Activated CD4-positive, alpha-beta T cell treated with anti-CD3 and anti-CD28 coated beads for 24 hours (primary cell): ENCODE measurements around the gene BRINP1.
"Not testable (repeated sequence)": the region's sequence is repeated elsewhere in the genome, so short reads cannot be mapped to it uniquely, and the experiment has no call there.

Source experiments
- DNase-seq, 2 donors: peaks; one replicate each; pipeline ENCODE4 v3.0.0-alpha.2; 2020; ENCODE audit warnings: low read depth in 2 of 2

BRINP1 gene

DNA sequence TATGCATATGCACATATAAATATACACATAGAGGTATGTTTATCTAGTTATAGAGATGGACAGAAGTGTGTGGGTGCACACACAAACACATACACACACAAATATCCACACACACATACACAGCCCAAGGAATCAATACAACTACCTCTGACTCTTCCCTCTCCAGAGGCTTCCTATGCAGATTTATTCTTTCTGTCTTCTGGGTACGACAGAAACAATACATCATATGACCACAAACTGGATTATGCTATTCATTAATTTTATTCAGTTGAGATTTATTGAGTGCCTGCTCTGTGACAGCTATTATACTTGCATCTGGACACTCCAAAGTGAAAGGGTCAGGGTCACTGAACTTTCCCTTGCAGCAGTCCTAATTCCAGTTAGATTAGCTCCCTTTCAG lies 155.8 kb downstream of the BRINP1 start:
- DNase-seq = no peak

- no peak for DNase-seq
Measured at GRCh38 chr9:119197893-119198607, 171.2 kb downstream of the BRINP1 start.

DNA sequence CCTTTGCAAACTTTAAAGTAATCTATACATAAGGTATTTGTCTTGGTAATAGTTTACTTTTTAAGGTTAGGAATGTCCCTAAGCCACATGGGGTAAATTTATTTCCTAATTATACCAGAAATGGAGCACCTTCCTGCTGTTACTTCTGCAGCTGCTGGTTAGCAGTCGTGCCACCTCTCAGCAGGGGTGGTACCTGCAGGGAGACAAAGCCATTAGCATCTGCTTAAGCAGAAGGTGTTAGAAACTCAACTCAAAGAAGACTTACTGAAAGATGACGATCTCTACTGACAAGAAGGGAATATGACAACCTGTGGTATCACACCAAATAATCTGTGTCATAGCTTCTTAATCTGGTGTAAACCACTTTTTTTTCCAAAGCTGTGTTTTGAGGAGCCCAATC lies 173.7 kb downstream of the BRINP1 start:
- no peak for DNase-seq

- DNase-seq = no peak
Measured at GRCh38 chr9:119185298-119185697, 183.9 kb downstream of the BRINP1 start.

DNA sequence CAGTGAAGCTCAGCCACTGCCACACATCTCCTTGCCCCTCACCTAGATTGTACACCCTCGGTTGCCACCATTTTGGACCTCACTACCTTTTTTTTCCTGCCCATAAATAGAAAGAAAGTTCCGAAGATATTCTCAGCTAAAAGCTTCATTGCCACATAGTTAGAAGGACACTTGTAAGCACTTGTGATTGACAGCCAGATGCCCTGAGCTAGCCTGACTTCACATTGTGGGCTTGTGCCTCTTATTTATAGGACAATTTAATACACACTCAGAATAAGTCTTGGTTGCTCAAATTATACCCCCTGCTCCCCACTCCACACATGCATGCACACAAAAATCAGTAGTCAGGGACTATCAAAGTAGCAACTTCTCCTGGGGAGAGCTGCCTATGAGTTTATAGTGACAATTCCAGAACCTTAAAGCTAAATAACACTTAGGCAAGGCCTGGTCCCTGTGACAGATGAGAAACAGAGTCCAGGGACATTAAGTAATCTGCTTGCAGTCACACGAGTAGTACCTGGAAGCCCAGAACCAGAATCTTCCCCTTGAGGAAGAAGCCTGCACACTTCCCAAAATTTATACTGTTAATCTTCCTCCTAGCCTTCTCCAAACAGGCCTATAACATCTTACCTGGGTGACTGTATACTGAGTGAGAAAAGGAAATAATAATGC lies 184.8 kb downstream of the BRINP1 start:
- DNase-seq = no peak

- no peak for DNase-seq
Measured at GRCh38 chr9:119181561-119181960, 187.7 kb downstream of the BRINP1 start.

GRCh38 chr9:119180897-119181296 lies 188.3 kb downstream of the BRINP1 start:
- DNase-seq = no peak

DNA sequence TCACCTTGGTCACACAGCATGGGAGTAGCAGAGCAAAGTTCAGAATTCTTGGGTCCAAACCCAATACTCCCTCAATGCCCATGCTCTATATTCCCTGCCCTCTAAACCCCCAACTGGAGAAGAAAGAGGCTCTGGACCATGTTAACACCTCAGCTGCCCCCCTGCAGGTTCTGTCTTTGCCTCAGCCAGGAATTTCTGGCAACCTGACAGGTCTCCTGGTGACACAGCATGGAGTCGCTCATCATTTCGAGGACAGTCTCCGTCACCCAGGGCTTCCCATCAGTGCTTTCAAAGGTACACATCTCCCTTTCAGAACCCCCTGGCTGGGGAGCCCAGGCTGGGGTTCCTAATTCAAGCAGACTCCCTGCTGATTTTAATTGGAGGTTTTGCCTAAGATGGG lies 189.5 kb downstream of the BRINP1 start:
- DNase-seq = no peak

- DNase-seq = no peak
Measured at GRCh38 chr9:119177196-119177595, 192.0 kb downstream of the BRINP1 start.

DNA sequence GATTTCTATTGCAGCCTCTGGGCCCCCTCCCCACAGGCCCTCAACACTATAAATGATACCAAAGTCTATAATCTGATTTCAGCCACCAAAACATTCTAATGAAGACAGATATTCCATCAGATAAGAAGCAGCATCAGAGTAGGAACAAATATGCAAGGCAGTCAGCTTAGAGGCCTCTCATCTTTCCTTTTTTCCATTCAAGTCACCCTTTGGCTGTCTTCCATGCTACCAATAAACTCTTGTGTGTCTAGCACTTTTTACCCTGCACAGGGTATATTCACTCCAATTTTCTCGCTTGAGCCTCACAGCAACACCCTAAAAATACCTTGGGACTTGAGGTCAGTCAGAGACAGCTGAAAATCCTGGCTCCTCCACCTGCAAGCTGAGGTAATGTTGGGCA lies 193.7 kb downstream of the BRINP1 start:
- DNase-seq = no peak

GRCh38 chr9:119169222-119169621 lies 200.0 kb downstream of the BRINP1 start:
- not testable (repeated sequence) for DNase-seq

DNA sequence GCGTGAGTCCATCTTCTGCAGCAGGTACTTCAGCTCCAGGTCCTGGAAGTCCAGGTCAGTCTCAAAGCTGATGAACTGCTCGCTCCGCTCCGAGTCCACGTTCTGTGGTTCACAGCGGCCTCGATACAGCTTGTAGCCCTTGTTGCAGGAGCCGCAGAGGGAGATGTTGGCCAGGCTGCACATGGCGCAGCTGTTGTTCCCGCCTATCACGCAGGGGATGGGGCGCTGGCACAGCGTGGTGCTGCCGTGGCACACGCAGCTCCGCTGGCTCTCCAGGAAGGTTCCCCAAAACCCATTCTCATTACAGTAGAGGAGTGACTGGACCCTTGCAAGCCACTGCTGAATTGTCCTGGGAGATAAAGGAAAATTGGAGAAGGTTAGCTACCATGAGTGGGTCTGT lies 201.4 kb downstream of the BRINP1 start:
- no peak for DNase-seq

- no peak for DNase-seq
Measured at GRCh38 chr9:119167267-119167666, 202.0 kb downstream of the BRINP1 start.

GRCh38 chr9:119166096-119166495 lies 203.1 kb downstream of the BRINP1 start:
- DNase-seq = no peak

DNA sequence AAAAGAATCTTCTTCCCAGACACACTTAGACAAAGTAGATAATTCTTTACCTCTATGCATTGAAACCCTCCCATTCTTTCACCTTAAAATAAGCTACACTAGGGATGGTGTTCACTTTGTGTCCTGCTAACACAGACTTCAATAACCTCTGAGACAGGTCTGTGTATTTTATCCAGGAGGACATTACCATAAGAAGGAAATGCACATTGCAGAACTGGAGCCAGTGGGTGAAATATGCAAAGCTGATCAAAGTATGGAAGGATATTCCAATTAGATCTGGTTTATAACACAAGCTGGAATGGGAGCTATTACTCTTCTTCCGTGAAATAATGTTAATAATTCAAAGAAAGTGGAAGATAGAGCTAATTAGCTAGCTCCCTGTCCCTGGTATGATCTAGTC lies 204.1 kb downstream of the BRINP1 start:
- no peak for DNase-seq

- DNase-seq = no peak
Measured at GRCh38 chr9:119164716-119165115, 204.5 kb downstream of the BRINP1 start.

DNA sequence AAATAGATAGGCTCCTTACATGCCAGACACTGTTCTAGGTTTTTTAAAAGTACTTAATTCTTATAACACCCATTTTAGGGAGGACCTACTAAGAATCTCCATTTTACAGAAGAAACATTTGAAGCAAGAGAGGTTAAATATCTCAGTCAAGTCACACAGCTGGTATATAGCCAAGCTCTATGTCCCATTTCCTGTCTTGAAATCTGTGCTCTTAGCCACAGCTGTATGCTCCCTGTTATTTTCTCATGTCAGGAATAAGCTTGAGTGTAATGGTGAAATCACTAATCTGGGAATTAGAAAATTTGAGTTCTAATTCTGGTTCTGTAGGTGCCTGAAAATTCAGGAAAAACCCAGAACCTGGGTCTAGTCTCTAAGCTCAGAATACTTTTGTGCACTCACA lies 208.7 kb downstream of the BRINP1 start:
- no peak for DNase-seq

- no peak for DNase-seq
Measured at GRCh38 chr9:119159386-119159785, 209.8 kb downstream of the BRINP1 start.

- no peak for DNase-seq
Measured at GRCh38 chr9:119157196-119157595, 212.0 kb downstream of the BRINP1 start.

- DNase-seq = no peak
Measured at GRCh38 chr9:119156354-119156753, 212.9 kb downstream of the BRINP1 start.

- no peak for DNase-seq
Measured at GRCh38 chr9:119154527-119154926, 214.7 kb downstream of the BRINP1 start.

GRCh38 chr9:119153402-119153801 lies 215.8 kb downstream of the BRINP1 start:
- DNase-seq = no peak

- no peak for DNase-seq
Measured at GRCh38 chr9:119148855-119149254, 220.4 kb downstream of the BRINP1 start.

DNA sequence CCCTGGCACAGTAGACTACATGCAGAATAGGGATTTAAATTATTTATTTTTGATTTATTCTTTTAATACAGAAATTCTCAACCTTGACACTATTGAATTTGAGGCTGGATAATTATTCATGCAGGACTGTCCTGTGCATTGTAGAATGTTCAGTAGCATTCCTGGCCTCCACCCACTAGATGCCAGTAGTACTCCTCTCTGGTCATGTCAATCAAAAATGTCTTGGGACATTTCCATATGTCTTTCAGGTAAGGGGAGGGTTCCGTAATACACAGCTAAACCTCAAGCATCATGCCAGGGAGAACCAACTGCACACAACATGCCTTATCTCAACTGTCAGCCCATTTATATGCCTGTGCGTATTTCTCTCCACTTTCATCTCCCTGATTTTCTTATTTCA lies 231.8 kb downstream of the BRINP1 start:
- no peak for DNase-seq
